GM10847 (cell line): ENCODE measurements around the gene BRSK2.

Source experiments
- POLR2A ChIP-seq: IDR thresholded peaks from 2 replicates; pipeline ENCODE4 v1.6.1; 2011; ENCODE audit not compliant: insufficient read length; ENCODE audit errors: extremely low read depth

Gene BRSK2

DNA sequence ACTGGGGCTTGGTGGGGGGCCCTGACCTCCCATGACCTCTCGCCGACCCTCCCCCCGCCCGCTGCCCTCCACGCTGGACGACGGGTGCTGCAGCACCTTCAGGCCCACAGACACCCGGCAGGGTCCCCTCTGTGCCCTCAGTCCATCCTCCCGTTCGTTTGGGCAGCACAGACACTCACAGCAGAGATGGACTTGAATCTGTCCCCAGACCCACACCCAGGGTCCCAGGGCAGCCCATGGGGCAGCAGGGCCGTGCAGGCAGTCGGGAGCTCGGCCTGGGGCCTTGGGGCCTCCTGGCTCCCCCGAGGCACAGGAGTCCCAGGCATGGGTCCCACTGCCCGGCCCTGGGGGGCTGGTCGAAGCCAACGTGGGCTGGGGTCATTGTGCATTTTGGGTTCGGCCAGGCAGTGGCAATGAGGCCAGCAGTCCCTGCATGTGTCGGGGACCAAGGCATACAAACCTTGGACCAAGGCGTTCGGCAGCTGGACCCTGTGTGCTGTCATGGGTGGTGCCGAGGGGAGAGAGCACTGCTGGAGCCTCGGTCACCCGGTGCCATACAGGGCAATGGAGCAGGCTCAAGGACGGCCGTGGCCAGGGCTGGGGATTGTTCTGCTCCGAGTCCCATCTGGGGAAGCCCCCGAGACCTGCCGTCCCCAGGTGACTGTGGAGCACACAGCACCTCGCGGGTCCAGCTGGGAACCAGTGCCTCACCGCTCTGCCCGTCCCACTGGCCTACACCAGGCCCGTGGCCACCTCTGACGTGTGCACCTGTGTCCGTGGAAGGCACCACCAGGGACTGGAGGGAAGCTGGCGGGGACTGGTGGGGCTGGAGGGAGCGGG is 19.3 kb upstream of the BRSK2 start:
- TF ChIP-seq POLR2A = no peak

DNA sequence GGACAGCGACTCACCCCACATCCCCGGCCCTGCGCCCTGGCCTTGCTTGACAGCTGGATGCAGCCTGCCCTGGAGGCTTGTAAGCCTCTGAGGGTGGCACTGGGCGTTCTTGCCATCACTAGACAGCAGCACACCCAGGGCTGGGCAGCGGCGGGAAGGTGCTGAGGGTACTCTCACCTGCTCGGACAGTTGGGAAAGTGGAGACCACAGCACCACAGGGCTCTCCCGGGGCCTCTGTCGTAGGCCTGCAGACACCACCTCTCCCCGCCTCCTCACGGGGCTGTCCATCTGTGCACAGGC is 18.8 kb upstream of the BRSK2 start:
- no peak for TF ChIP-seq POLR2A

DNA sequence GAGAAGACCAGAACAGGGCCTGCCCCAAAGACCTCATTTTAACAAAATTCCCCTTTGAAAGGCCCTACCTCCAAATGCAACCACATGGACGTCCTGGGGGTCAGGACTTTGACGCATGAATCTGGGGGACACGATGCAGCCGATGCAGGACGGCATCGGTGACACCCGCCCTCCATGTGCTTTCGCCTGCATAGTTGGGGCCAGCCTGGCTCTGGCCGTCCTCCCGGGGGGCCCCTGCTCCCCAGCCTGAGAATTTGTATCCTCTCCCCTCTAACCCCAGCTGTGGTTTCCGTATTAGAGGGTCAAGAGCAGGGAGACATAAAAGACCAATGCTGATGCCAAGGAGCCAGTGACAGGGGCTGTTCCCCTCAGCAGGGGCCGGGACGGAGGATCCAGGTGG is 18.4 kb upstream of the BRSK2 start:
- no peak for TF ChIP-seq POLR2A

DNA sequence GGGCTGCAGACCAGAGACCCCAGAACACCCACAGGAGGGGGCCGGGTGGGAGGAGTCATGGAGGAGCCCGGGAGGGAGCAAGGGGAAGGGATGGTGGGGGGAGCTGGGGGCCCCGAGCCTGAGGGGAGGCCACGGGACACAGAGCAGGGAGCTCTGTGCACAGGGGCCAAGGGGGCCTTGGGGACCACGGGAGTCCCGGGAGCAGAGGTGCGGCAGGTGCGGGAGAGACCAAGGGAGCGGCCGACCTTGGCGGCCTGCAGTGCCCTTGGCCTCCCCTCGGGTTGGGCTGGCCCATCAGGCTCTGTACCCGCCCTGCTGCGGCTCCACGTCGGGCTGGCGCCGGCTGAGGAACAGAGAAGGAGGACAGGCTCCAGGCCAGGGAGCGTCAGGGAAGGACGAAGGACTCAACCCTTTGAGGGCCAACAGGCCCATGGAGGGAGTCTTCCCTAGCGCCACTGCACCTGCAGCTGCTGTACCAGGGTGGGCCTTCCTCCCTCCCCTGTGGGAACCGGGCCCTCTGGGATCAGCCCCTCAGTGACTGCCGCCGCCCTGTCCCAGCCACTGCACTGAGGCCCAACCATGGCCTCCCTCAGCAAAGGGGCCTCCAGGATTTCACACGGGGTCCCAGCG is 17.8 kb upstream of the BRSK2 start:
- no peak for TF ChIP-seq POLR2A

DNA sequence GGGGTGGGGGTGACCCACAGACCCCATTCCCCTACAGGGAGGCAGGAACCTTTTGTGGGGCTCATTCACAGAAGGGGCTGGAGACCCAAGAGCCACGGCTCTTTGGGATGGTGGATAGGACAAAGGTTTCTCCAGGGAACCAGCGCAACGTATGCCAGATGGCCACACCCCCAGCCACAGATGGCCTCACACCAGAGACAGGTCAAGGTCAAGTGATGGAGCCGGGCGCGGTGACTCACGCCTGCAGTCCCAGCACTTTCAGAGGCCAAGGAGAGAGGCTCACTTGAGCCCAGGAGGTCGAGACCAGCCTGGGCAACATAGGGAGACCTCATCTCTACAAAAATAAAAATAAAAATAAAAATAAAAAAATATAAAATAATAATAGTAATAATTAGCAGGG is 17.1 kb upstream of the BRSK2 start:
- no peak for TF ChIP-seq POLR2A

DNA sequence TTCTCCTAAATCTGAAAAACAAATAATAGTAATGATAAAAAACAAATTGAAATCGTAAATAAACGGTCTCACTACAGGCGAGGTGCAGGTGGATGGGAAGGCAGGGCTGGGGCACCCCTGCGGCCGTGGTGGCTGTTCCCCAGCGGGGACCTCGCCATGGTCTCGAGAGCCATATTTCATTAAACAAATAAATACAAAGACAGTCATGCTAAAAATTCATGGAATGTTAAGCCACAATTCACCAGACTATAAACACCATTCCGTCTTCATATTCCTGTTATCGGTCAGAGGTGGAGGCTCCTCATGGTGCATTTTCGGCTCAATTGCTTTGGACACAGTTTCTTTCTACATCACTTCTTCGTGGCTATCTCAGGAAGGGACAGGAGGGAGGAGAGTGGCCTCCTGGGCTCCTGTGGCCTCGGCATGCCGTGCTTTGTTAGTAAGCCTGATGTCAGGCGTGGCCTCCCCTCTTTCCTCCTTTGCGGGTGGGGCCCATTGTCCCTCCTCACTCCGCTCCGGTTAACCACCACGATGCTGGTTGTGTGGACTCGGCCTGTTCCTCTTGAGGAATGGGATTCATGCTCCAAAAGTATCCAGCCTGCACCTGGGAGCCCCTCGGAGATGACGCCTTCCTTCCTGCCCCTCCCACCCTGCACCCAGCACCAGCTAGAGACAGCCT is 16.1 kb upstream of the BRSK2 start:
- TF ChIP-seq POLR2A = no peak

DNA sequence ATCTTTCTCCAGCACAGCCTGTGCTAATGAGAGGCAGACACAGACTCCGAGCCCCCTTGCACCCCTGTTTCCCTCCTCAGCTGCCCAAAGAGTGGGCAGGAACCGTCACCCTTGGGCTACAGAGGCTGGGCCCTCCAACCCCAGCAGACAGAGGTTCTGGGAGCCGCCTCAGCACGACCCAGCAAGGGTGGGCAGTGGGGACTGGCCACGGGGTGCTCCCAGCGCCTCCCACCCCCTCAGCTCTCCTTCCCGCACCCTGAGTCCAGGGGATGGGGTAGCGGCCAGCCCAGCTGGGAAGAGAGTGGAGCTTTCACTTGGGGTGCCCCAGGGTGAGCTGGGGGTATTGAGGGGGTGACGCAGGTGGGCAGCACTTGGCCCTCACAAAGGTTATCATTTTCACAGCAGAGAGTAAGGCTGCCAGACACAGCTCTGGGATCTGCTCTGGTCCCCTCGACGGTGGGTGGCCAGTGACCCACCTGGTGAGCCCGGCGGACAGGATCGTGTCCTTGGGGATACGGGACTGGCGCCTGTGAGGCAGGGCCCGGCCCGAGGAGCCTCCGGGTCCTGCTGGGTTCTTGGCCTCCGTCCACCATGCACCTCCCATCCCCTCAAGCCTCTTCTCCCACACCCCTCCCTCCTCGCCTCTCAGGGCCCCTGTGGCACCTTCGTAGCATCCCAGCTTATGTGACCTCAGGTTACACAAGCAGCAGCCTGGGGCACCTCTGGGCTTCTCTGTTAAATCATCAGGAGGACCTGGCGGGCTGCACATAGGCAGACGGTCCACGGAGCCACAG is 14.4 kb upstream of the BRSK2 start:
- no peak for TF ChIP-seq POLR2A

DNA sequence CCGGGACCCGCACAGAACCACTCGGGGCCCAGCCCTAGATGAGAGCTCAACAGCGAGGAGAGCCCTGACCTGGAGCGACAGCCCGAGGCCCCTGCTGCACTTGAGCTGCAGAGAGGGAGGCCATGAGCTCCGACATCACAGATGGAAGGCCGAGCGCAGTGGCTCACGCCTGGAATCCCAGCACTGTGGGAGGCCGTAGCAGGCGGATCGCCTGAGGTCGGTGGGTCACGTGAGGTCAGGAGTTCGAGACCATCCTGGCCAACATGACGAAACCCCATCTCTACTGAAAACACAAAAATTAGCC is 13.8 kb upstream of the BRSK2 start:
- no peak for TF ChIP-seq POLR2A

DNA sequence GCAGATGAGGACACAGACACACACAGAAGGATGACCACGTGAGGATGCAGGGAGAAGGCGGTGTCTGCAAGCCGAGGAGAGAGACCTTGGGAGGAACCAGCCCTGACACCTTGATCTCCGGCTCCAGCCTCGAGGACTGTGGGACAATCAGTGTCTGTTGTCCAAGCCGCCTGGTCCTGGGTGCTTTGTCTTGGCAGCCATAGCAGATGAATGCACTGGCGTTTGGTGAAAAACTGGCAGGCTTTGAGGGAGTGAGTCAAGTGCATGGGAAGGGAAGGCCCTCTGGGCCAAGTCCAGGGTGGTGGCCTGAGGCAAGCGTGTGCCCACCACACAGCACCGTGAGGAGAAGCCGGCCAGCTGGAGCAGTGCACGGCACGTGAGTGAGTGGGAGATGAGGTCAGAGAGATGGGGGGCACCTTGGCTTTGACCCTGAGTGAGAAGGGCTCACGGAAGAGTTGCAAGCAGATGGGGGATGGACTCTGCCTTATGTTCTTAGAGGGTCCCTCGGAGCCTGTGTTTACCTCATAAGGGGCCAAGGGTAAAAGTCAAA is 12.4 kb upstream of the BRSK2 start:
- no peak for TF ChIP-seq POLR2A

DNA sequence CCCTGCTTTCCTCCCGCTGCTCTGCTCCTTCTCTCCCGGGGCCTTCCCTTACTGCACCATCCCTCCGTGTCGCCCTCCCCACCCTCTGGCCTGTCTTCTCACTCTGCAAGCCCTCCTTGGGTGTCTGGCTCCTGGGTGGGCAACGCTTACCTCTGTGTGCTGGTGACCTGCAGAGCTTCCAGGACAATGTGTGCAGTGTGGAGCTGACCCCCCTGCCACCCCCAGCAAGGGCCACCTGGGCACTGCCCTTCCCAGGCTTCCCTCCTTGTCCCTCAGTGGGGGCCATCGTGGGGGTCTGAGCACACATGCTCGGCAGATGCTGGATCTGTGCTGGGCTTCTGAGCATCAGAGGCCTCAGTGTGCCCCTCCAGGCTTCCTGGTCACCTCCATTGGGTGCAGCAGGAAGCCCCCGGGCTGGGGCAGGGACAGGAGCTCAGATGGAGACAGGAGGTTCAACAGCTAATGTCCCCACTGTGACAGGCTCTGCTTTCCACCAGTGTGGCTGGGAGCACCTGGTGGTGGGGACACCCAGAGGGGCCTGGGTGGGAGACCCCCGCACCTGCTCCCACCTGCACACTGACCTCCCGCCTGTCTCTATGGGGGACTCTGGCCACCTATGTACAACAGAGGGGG is 7.8 kb upstream of the BRSK2 start:
- no peak for TF ChIP-seq POLR2A

DNA sequence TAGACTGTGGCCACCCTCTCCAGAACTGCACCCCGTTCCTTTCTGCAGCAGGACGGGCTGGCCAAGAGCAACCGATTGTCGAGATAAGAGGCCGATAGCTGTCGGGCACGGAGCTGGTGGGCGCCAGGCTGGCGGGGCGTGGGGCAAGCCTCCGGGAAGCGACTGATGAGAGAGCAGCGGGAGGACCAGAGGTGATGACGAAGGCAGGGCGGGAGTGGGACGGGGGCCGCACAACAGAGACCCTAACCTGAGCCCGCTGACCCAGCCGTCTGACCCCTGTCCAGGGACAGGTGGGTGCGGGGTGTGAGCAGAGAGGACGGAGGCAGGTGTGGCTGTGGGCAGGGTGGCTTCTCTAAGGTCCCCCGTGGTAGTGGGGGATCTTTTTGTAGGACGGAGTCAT is 7.3 kb upstream of the BRSK2 start:
- TF ChIP-seq POLR2A = no peak

DNA sequence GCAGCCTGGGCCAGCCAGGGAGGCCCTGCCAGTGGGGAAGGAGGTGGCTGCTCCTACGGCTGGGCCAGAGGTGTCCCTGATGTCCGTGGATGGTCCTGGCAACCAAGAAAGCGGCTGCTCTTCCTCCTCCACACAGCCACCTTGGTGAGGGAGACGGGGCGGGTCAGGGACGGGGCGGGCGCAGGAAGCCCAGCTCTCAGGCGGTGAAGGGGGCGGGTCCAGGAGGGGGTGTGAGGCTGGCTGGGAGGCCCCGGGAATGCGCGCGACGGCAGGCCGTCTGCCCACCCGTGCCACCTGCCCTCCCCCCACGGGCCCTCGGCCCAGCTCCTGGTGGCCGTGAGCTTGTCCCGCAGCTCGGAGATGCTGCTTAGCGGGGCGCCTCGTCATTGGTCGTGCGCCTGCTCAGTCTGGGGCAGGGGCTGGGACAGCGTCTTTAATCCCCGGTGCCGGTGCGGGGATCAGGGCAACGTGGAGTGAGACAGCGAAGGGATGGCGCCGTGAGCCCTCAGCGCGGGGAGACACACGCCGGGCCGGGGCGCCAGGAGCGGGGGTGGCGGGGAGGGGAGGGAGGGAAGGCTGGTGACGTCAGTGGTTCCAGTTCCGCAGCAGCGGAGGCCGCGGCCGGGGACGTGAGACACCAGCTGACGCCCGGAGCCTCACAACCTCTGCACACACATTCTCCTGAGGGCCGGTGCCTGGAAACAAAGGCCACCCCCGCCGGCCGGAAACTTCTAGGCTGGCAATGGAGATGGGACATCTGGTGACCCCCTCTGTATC is 6.7 kb upstream of the BRSK2 start:
- TF ChIP-seq POLR2A = no peak

DNA sequence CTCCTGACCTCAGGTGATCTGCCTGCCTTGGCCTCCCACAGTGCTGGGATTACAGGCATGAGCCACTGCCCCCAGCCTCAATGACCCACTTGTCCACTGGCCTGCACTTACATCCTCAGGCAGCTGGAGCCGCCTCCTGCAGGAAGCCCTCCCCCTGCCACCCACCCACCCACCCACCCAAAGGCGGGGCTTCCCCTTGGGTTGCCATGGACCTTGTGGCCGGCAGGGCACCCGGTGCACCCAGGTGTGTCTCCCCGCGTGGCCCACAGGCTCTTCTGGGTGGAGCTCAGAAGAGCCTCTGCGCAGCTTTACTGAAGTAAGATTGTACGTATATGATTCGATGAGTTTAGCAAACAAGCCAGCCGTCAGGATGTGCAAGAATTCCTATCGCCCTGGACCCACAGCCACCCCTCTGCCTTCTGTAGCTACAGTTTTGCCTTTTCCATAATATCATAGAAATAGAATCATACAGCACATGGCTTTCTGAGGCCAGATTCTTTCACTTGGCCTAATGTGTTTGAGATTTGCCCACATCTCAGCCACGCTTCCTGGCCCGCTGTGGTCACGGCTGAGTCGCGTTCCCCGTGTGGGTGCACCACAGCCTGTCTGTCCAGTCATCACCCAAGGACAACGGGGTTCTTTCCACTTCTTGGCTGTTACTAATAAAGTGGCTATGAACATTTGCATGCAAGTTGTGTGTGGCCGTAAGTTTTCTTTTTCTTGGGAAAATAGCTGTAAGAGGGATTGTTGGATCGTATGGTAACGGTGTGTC is 5.3 kb upstream of the BRSK2 start:
- TF ChIP-seq POLR2A = no peak

DNA sequence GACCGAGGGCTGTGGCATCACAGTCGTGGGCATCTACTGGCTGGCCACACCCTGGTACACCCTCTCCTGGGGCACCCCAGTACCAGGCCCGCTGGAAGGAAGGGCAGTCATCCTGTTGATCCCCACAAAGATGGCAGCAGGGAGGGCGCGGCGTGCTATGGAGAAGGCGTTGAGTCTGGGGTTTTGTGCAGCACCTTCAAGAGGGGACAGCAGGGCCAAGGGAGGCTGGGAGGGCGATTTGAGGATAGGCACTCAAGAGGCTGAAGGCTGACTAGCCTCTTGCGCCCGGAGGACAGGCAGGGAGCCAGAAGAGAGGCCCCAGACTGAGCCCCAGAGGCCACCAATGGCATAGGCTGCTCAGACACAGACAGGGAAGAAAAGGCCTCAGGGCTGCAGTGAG is 2.2 kb upstream of the BRSK2 start:
- no peak for TF ChIP-seq POLR2A
